ENCODE data around the gene NSG2.

Gene NSG2

GRCh38 chr5:174057206-174057605 lies 11.7 kb downstream of the NSG2 start:
- TF ChIP-seq CTCF (IDR thresholded peaks at IDR 0.05; ENCODE audit: borderline replicate concordance, control extremely low read depth, extremely low read depth, insufficient read depth, missing control alignments): no peak
- in situ Hi-C loops (cut with MboI; ENCODE audit: low sequenced_read_pairs, unreplicated experiment): no loop called here
- DNase-seq (ENCODE audit: low spot score): no peak

- DNase-seq (ENCODE audit: low spot score): no peak
- no peak for TF ChIP-seq CTCF (IDR thresholded peaks at IDR 0.05; ENCODE audit: borderline replicate concordance, control extremely low read depth, extremely low read depth, insufficient read depth, missing control alignments)
- in situ Hi-C loops (cut with MboI; ENCODE audit: low sequenced_read_pairs, unreplicated experiment): no loop called here
These were observed 13.1 kb downstream of the NSG2 start for GRCh38 chr5:174058433-174059122.

GRCh38 chr5:174059247-174059646 lies 13.7 kb downstream of the NSG2 start:
- no peak for DNase-seq (ENCODE audit: low spot score)
- no peak for TF ChIP-seq CTCF (IDR thresholded peaks at IDR 0.05; ENCODE audit: borderline replicate concordance, control extremely low read depth, extremely low read depth, insufficient read depth, missing control alignments)
- in situ Hi-C loops (cut with MboI; ENCODE audit: low sequenced_read_pairs, unreplicated experiment): no loop called here

GRCh38 chr5:174063082-174063756 lies 17.7 kb downstream of the NSG2 start:
- no peak for DNase-seq (ENCODE audit: low spot score)
- in situ Hi-C loops (cut with MboI; ENCODE audit: low sequenced_read_pairs, unreplicated experiment): no loop called here
- TF ChIP-seq CTCF (IDR thresholded peaks at IDR 0.05; ENCODE audit: borderline replicate concordance, control extremely low read depth, extremely low read depth, insufficient read depth, missing control alignments): no peak

GRCh38 chr5:174064171-174064570 lies 18.7 kb downstream of the NSG2 start:
- no peak for DNase-seq (ENCODE audit: low spot score)
- in situ Hi-C loops (cut with MboI; ENCODE audit: low sequenced_read_pairs, unreplicated experiment): no loop called here
- TF ChIP-seq CTCF (IDR thresholded peaks at IDR 0.05; ENCODE audit: borderline replicate concordance, control extremely low read depth, extremely low read depth, insufficient read depth, missing control alignments): no peak

GRCh38 chr5:174065528-174066197 lies 20.2 kb downstream of the NSG2 start:
- TF ChIP-seq CTCF (IDR thresholded peaks at IDR 0.05; ENCODE audit: borderline replicate concordance, control extremely low read depth, extremely low read depth, insufficient read depth, missing control alignments): no peak
- in situ Hi-C loops (cut with MboI; ENCODE audit: low sequenced_read_pairs, unreplicated experiment): no loop called here
- no peak for DNase-seq (ENCODE audit: low spot score)

Measured in GM13976 (cell line).